ENCODE measurements around the gene OPALIN. TPM values are rescaled to one million over a fixed set of nuclear protein-coding genes. Genes with fewer than 3 reads are reported as not detected.
A peak's percentile ranks its signal among the peaks of the same experiment; 100 is the strongest.

The OPALIN gene
- total and polyA plus RNA-seq, 9 of the 15 experiments (the other 6 are each of a cell fraction or from before 2014, with no cell fraction given) = not detected

DNA sequence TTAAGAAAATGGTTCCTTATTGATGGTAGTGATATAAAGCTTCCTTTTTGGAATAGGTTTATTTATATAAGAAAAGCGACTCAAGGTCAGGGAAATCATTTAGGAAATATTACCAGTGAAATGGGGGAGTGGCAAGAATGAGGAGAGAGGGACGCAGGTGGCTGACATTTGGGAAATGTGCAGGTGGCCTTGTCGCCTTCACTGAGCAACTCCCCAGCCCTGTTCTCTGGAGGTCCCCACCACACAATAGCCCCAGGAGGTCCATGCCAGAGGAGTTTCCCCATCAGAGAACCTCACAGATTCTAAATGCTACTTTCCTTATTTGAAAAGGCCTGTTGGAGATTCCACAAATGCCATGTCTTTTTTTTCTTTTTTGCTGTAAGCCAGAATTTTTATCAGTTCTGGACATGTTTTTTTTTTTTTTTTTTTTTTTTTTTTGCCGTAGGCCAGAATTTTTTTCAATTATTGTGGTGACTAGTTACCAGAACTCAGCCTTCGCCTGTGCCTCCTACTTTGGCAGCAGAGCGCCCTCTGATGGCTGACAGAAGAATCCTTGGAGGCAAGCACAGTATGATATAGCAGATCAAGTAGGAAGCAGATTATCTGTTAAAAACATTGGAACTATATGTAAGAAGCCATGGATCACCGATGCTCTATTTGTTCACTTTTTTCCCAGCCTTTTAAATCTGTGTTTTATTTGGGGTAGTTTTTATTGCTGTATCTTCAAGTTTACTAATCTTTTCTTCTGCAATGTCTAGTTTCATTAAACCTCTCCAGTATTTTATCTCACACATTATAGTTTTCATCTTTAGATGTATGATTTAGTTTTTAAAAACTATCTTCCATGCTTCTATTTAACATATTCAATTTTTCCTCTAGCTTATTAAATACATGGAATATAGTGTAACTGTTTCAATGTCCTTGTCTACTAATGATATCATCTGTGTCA is 18.6 kb downstream of the OPALIN start (continued):
- TF ChIP-seq, protein P1, sequence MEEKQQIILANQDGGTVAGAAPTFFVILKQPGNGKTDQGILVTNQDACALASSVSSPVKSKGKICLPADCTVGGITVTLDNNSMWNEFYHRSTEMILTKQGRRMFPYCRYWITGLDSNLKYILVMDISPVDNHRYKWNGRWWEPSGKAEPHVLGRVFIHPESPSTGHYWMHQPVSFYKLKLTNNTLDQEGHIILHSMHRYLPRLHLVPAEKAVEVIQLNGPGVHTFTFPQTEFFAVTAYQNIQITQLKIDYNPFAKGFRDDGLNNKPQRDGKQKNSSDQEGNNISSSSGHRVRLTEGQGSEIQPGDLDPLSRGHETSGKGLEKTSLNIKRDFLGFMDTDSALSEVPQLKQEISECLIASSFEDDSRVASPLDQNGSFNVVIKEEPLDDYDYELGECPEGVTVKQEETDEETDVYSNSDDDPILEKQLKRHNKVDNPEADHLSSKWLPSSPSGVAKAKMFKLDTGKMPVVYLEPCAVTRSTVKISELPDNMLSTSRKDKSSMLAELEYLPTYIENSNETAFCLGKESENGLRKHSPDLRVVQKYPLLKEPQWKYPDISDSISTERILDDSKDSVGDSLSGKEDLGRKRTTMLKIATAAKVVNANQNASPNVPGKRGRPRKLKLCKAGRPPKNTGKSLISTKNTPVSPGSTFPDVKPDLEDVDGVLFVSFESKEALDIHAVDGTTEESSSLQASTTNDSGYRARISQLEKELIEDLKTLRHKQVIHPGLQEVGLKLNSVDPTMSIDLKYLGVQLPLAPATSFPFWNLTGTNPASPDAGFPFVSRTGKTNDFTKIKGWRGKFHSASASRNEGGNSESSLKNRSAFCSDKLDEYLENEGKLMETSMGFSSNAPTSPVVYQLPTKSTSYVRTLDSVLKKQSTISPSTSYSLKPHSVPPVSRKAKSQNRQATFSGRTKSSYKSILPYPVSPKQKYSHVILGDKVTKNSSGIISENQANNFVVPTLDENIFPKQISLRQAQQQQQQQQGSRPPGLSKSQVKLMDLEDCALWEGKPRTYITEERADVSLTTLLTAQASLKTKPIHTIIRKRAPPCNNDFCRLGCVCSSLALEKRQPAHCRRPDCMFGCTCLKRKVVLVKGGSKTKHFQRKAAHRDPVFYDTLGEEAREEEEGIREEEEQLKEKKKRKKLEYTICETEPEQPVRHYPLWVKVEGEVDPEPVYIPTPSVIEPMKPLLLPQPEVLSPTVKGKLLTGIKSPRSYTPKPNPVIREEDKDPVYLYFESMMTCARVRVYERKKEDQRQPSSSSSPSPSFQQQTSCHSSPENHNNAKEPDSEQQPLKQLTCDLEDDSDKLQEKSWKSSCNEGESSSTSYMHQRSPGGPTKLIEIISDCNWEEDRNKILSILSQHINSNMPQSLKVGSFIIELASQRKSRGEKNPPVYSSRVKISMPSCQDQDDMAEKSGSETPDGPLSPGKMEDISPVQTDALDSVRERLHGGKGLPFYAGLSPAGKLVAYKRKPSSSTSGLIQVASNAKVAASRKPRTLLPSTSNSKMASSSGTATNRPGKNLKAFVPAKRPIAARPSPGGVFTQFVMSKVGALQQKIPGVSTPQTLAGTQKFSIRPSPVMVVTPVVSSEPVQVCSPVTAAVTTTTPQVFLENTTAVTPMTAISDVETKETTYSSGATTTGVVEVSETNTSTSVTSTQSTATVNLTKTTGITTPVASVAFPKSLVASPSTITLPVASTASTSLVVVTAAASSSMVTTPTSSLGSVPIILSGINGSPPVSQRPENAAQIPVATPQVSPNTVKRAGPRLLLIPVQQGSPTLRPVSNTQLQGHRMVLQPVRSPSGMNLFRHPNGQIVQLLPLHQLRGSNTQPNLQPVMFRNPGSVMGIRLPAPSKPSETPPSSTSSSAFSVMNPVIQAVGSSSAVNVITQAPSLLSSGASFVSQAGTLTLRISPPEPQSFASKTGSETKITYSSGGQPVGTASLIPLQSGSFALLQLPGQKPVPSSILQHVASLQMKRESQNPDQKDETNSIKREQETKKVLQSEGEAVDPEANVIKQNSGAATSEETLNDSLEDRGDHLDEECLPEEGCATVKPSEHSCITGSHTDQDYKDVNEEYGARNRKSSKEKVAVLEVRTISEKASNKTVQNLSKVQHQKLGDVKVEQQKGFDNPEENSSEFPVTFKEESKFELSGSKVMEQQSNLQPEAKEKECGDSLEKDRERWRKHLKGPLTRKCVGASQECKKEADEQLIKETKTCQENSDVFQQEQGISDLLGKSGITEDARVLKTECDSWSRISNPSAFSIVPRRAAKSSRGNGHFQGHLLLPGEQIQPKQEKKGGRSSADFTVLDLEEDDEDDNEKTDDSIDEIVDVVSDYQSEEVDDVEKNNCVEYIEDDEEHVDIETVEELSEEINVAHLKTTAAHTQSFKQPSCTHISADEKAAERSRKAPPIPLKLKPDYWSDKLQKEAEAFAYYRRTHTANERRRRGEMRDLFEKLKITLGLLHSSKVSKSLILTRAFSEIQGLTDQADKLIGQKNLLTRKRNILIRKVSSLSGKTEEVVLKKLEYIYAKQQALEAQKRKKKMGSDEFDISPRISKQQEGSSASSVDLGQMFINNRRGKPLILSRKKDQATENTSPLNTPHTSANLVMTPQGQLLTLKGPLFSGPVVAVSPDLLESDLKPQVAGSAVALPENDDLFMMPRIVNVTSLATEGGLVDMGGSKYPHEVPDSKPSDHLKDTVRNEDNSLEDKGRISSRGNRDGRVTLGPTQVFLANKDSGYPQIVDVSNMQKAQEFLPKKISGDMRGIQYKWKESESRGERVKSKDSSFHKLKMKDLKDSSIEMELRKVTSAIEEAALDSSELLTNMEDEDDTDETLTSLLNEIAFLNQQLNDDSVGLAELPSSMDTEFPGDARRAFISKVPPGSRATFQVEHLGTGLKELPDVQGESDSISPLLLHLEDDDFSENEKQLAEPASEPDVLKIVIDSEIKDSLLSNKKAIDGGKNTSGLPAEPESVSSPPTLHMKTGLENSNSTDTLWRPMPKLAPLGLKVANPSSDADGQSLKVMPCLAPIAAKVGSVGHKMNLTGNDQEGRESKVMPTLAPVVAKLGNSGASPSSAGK (IDR thresholded peaks at IDR 0.05) = no peak
- TF ChIP-seq RAD21 (CRISPR knock-in tag; conservative IDR thresholded peaks at IDR 0.05 in 1 of 2, IDR thresholded peaks at IDR 0.05 in 1 of 2) (peak; percentile 32 to 53), CREM (IDR thresholded peaks at IDR 0.05; ENCODE audit: low read depth) (no peak), ZBTB7A (IDR thresholded peaks at IDR 0.05; ENCODE audit: borderline replicate concordance, control insufficient read depth, low read depth, low read length) (no peak), ZNF143 (CRISPR knock-in tag; IDR thresholded peaks at IDR 0.05) (no peak), BCL6 (CRISPR knock-in tag; IDR thresholded peaks at IDR 0.05) (no peak), SMC3 (conservative IDR thresholded peaks at IDR 0.05; ENCODE audit: insufficient read depth, low read depth, low read length) (0 out of 2 replicates have a peak, but pooled peaks have one; percentile 29)

Measured in K562 (cell line).